NCI-H146 treated with DMSO at 0.1 percent for 48 hours (cell line): Measurements from ENCODE around the gene WDR5B.

ENCODE experiments used
- DNase-seq: peaks from one replicate; lab custom pipeline; 2025; ENCODE audit not compliant: unreplicated experiment; lab: John Stamatoyannopoulos, UW

The WDR5B gene

DNA sequence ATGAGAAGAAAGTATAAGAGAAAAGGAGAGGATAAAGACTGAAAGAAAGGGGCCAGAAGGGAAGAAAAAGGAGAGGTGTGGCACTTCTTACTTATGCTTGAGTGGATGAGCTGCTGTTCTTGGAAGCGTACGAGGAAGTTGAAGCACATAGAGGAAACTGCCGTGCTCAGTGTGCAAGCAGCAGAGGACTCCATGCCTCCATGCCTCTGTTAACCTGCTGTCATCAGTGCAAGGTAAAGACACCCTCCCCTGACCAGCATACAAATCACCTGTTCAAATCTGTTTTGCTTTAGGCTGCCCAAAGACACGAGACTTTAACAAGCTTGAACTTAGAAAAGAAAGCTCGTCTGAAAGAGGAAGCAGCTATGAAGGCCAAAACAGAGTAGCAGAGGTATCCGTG lies 6.4 kb downstream of the WDR5B start:
- no peak for DNase-seq

DNA sequence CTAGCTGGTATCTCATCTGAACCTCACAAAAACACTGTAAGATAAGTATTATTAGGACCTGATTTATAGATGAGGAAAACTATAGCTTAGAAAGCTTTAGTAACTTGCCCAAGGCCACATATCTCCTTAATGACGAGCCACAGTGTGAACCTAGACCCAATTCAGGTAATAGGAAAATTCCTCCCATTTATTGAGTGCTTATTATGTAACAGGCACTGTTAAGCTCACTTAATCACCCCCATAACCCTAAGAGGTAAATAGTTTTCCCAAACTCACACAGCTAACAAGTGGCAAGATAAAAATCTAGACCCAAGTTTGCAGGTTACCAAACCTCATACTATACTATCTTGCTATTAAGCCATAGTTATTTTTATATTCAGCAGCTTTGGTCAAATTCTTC lies 7.9 kb downstream of the WDR5B start:
- no peak for DNase-seq

DNA sequence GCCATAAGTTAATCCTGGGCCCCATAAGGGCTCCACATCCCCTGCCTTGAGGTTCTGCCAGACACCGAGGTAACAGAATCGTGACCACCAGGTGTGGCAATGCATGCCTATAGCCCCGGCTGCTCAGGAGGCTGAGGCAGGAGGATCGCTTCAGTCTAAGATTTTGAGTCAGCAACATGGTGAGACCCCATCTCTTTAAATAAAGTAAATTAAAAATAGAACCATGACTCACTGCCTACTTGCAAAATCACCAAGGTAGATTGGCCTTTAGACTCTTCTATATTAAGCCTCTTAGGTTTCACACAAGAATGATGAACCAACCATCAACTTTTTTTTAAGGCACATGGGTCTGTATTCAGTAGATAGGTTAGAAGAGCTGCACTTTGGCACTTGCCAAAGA lies 9.7 kb downstream of the WDR5B start:
- DNase-seq, result no peak

DNA sequence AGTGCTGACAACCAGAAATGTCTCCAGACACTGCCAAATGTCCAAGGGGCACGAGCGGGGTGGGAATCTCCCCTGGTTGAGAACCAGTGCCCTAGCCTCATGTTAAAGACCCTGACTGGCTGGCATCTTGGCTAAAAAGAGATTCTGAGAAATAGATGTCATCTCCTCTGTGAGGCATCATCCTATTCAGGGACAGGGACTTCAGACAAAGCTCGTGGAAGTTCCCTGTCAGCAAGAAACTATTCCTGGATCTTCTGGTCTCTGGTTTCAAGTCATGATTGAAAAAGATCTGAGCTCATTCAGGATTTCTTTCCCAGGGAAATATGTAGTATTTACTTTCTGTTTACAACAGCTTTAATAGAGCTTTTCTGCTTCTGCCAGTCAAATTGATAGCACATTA lies 10.8 kb downstream of the WDR5B start:
- DNase-seq, result no peak

DNA sequence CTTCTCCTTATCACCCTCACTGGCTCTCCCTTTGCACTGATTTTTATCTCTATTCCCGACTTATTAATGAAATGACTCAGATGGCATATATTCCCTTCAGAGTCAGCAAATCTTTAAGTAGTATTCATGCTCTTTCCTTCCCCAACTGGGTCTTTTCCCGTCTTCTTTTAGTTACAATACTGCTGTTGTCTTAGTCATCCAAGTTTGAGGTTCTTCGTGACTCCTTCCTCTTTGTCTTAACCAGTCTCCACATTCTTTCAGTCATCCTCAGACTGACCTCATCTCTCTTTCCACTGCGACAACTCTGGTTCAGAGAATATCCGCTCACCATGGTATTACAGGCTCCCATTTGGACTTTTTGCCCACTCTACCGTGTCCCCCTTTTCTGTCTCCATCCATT lies 12.4 kb downstream of the WDR5B start:
- DNase-seq, result no peak

DNA sequence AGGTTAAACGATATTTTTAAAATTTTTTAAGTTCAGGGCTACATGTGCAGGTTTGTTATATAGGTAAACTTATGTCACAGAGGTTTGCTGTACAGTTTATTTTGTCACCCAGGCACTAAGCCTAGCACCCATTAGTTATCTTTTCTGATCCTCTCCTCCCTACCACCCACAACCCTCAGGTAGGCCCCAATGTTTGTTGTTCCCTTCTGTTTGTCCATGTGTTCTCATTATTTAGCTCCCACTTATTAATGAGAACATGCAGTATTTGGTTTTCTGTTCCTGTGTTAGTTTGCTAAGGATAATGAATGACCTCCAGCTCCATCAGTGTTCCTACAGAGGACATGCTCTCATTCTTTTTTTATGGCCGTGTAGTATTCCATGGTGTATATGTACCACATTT lies 16.9 kb downstream of the WDR5B start:
- no peak for DNase-seq

DNA sequence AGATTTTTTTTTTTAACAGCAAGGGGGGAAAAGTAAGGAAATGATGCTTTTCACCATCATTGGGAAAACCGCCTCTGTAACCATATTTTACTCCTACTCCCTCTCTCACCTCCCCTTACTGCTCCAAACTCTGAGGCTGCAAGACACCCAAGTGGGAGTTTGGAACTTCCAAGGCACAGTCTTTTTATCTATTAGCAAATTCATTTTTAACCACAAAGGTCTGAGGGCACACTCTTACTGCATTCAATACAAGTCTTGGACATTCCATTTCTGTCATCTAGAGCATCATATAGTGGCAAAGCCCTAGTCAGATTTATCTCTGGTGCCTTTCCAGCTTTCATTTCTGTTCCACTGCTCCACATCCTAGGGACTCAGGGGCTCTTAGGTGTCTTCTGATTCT lies 18.7 kb downstream of the WDR5B start:
- DNase-seq, result no peak

DNA sequence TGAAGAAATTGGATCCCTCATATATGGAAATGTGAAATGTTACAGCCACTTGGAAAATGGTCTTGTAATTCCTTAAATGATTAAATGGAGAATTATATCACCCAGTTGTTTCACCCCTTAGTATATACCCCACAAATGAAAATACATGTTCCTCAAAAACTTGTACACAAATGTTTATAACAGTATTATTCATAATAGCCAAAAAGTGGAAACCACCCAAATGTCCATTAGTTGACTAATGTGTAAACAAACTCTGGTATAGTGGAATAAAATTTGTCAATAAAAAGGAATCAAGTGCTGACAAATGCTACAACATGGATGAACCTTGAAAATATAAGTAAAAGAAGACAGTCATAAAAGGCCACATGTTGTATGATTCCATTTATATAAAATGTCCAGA lies 19.4 kb downstream of the WDR5B start:
- DNase-seq, result no peak

DNA sequence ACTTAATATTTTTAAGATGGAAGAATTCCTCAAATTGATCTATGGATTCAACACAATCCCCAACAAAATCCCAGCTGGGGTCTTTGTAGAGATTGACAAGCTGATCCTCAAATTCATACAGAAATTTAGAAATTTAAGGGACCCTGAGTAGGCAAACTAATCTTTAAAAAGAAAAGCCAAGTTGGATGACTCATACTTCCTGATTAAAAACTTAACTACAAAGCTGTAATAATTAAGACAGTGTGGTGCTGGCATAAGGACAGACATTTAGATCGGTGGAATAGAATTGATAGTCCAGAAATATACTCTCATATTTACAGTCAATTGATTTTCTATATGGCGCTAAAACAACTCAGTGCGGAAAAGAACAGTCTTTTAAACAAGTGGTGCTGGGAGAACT lies 20.3 kb downstream of the WDR5B start:
- no peak for DNase-seq

DNA sequence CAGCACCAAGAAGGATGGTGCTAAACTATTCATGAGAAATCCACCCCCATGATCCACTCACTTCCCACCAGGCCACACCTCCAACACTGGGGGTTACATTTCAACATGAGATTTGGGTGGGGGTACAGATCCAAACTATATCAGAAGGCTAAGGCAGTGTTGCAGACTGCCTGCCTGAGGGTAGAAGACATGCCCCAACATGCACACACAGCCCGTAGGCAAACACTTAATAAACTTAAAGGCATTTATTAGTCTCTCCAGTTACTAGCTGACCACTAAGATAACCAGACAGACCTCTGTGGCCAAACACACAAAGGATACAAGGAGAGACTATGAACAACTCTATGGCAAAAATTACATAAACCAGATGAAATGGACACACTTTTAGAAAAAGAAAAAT lies 21.7 kb downstream of the WDR5B start:
- DNase-seq, result no peak

DNA sequence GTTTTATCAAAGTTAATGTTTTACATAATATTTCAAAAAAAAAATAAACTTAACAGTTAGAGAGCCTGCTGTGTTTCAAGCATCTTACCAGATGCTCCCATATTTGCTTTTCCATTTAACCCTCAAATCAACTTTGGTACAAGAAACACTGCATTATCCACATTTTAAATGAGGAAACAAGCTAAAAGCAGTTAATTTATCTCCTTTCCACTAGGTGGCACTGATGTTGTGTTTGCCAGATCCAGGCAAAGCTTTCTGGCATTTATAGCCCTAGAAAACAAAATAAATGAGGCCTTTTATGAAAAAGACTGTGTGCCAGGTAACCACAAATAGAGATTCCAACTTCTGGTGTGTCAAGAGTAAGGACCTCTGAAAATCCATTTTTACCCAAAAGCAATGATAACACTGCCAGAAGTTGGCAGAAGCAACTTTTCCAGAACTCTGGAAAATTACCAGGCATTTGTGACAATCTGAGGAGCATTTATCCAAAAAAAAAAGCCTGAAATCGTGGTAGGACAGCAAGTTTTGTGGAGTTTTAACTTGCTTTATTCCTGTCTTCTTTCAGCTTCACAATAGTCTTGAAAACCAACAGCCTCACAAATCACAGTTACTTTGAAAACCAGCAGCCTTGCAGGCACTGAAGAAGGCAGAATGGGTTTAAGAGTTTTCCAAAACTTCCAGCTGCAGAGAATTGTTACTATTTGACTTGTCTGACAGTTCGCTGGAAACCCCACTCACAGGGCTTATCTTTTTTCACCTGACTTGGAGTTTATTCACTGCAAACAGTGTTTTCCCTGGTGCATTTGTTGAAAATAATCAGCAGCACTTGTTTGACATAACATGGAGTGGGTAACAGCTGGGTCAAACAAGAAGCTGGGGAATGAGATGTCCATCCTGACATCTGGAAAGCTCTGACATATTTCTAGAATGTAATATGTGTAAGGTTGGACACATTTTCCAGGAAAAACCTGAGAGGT lies 22.7 kb downstream of the WDR5B start:
- DNase-seq, result peak; percentile 28

DNA sequence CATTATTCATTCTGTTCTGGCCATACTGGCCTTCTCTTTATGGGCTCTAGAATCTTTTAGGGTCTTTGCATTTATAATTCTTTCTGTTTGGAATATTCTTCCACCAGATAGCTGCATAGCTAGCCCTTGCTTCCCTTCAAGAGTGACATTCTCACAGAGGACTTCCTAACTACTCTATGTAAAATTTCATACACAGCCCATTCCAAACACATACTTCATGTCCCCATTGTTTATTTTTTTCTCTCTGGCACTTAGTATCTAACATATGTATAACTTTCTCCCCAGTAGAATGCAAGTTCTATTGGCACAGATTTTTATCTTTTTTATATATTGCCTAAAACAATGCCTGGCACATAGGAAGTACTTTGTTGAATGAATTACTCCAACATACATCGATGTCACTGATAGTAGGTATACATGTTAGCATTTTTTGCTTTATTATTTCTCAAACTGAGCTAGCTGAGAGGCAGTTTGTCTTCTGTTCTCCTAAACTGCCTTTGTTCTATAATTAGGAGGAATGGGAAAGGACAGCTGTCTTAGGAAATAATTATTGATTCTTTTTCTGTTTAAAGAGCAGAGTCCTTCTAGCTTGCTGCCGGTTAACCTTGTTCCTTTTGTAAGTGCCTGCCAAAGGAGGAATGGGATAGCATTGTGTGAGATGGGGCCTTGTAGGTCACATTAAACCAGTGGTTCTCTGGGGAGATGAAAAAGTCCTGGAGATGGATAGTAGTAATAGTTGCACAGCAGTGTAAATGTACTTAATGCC lies 24.0 kb downstream of the WDR5B start:
- DNase-seq, result peak; percentile 32

DNA sequence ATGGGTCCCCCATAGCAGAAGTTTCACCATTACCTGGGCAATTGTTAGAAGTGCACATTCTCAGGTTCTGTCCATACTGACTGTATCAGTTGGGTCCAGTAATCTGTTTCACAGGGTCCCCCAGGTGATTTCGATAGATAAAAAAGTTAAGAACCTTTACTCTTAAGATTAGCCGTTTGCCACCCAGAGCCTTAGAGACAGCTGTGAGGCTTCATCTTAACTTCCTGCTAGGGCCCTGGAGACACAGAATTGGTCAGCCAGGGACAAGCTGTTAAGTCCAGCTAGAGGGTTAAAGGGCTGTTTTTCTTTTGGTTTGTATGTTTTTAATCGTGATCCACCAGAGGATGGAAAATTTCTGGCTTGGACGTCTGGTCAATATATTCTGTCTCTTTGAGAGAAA lies 25.2 kb downstream of the WDR5B start:
- no peak for DNase-seq

DNA sequence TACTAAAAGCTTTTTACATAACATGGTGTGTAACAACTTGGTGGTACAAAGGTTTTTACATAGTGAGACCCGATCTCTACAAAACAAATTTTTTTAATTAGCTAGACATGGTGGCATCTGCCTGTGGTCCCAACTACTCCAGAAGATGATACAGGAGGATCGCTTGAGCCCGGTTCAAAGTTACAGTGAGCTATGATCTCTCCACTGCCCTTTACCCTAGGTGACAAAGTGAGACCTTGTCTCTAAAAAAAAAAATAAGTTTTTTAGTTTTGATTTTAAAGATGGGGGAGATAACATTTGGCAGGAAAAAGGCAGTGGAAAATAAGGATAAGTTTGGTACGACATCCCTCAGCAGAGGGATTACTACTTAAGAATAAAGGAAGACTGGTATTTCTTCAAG lies 26.0 kb downstream of the WDR5B start:
- no peak for DNase-seq

DNA sequence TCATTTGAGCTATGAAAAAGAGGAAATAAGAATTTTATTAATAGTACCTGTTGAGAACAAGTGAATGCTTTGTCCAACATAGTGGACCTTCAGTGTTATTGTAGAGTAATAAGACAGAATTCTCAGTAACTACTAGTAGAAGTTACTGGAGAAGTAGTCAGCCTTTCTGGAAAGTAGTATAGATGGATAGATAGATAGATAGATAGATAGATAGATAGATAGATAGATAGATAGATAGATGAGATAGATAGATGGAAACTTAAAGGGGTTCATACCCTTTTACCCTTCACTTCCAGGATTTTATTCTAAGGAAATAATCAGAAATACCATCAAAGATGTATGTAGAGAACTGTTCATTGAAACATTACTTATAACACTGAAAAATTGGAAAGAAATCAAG lies 26.7 kb downstream of the WDR5B start:
- DNase-seq, result no peak

DNA sequence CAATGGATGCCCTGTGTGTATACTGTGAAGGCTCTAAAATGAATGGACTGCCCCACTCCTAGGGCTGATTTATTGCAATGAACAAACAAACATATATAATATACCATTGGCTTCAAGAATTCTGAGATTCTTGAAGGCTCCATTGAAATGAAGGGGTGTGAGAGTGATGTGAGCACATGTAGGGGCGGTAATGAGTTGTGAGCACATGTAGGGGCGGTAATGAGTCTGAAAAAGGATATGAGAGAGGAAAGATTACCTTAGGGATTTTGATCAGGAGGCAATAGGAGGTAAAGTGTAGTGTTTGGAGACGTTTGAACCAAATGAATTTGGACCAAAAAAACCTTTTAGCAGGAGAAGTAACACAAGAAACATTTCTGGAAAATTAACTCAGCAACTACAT lies 28.2 kb downstream of the WDR5B start:
- DNase-seq, result no peak

DNA sequence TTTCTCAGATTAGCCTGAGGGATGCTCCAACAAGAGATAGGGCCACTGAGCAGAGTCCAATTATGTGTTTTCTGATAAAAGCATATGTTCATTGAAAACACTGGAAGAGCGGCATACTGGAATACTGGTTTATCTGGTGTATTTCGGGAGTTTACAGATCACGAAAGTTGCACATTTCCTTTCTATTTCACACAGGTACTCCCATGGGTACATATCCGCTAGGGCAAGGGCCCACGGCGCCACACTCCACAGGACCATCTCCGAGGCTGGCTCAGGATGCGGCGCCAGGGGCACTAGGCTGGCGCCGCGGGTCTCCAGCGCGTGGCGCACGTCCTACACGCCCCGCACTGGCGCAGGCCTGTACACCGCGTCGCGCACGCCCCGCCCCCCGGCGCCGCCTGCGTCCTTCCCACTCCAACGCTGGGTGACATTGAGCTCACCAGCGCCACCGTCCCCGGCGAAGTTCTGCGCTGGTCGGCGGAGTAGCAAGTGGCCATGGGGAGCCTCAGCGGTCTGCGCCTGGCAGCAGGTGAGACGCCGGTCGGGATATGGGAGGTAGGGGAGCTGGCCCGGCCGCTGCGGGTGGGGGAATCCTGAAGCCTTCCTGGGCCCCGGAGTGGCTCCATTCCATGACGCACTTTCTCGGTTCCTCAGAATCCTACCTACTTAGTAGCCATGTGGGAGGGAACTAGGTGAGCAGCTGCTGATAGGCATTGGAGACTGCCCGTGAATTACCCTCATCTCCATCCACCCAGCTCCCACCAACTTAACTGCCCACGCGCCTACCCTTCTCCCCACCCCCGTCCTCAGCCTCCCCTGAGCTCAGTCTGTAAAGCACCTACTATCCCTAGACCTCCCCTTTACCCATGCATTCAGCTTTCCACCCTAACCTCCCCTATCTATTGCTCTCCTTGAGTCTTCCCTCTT lies 31.8 kb downstream of the WDR5B start, which contains the start of gene FAM162A:
Gene FAM162A, plus strand, starts transcription at position 412 of the 927 bp plus-strand sequence. Its CDS starts 84 bp downstream, at position 496.
- peak; percentile 96 for DNase-seq

DNA sequence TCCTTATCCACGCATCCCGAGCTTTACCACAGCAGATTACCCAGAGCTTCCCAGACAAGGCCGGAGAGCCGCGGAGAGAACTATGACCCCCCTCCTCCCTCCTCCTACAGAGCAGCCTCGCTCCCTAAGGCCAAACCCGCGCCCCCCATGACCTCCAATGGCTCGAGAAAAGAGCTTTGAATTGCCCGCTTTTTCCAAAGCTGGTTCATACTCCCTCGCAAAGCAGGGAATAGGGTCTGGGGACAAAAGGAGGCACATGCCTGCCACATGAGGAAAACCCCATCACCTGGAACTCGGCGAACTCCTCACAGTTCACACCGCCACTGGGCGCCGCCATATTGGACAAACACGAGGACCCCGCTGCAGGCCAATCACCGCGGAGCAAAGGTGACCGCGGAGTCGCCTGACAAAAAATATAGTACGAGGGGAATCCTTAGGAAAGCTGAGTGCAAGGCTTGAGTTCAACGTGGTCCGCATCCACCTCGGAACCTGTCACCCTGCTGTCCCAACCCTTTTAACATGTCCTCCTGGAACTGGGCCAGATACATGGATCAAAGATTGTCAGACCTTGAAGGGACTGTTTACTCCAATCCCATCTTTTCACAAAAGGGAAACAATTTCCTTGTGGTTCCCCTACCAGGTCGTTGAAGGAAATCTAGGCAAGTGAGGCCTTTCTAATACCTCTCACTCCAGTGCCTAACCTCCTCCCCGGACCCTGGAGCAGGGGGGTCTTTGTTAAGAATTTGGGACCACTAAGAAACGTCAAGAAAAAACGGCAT lies 32.8 kb downstream of the WDR5B start, which contains the start of gene MIX23:
Gene MIX23, minus strand, starts transcription at position 344 of the 779 bp plus-strand sequence. Its CDS starts 7 bp downstream, at position 337.
- peak; percentile 92 for DNase-seq

DNA sequence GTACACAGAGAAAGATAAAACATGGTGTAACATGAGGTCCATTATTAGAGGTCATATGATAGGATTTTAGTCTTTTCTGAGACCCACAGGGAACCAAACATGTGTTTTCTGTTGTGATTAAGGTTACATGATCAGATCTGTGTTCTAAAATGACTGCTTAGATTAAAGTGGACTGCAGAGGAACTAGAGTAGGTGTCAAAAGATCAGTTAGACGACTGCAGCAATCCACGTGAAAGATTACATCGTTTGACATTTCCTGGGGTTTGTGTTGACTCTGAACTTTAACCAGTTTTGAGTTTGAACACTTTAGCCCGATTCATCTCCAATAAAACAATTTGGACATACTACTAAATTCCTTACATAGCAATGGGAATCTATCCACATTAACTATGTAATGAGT lies 37.9 kb downstream of the WDR5B start:
- no peak for DNase-seq

DNA sequence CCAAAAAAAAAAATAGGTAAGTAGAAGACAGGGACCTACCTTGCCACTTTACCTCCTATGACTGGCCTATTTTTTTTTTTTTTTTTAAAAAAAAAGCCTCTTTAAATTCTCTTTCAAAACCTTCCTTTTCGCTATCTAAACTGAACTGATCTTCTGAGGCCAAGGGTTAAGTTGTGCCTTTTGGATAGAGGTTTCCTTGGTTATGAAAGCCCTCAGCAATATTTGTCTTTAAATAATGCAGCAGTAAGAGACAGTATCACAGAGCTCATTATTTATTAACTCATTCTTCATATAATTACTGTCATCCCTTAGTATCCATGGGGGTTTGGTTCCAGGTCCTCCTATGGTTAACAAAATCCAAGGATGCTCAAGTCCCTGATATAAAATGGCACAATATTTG lies 41.8 kb downstream of the WDR5B start:
- no peak for DNase-seq
